Type B pancreatic cell (in vitro differentiated cells): Measurements from ENCODE around the gene DISP1. TPM values are rescaled to one million over a fixed set of nuclear protein-coding genes. Genes with fewer than 3 reads are reported as not detected.

Source experiments
- DNase-seq: peaks from one replicate; pipeline ENCODE4 v3.0.0; 2021; ENCODE audit warnings: mixed read lengths; ENCODE audit not compliant: unreplicated experiment; ENCODE audit errors: extremely low spot score
- H3K27ac Mint-ChIP-seq: 2 replicates; pipeline ENCODE4 v1.8.0; 2021; ENCODE audit warnings: mild to moderate bottlenecking, mixed read lengths
- H3K27me3 Mint-ChIP-seq: 2 replicates; pipeline ENCODE4 v1.8.0; 2021; ENCODE audit warnings: mixed read lengths
- H3K36me3 Mint-ChIP-seq: 2 replicates; pipeline ENCODE4 v1.8.0; 2021; ENCODE audit warnings: mixed read lengths
- H3K4me1 Mint-ChIP-seq: one replicate; pipeline ENCODE4 v1.8.0; 2021; ENCODE audit warnings: mixed read lengths; ENCODE audit not compliant: unreplicated experiment
- H3K4me3 Mint-ChIP-seq: 2 replicates; pipeline ENCODE4 v1.8.0; 2021; ENCODE audit warnings: mild to moderate bottlenecking, mixed read lengths
- H3K9me3 Mint-ChIP-seq: 2 replicates; pipeline ENCODE4 v1.8.0; 2021; ENCODE audit warnings: mixed read lengths
- long read RNA-seq: library from polyadenylated mRNA; unstranded; transcript quantifications from one replicate; pipeline ENCODE4 v2.0.0, GENCODE V29; 2020
- total RNA-seq: library from RNA; stranded (reverse); gene quantifications from 2 replicates; pipeline ENCODE4 v1.2.1, GENCODE V29; 2021; ENCODE audit warnings: low replicate concordance
- TF ChIP-seq, protein P1 (sequence below): fragments of 200-600 bp; sonication (generic); conservative IDR thresholded peaks from 2 replicates; pipeline ENCODE4 v1.5.0; 2021; ENCODE audit warnings: antibody characterized with exemption, mild to moderate bottlenecking

DISP1 gene, protein sequence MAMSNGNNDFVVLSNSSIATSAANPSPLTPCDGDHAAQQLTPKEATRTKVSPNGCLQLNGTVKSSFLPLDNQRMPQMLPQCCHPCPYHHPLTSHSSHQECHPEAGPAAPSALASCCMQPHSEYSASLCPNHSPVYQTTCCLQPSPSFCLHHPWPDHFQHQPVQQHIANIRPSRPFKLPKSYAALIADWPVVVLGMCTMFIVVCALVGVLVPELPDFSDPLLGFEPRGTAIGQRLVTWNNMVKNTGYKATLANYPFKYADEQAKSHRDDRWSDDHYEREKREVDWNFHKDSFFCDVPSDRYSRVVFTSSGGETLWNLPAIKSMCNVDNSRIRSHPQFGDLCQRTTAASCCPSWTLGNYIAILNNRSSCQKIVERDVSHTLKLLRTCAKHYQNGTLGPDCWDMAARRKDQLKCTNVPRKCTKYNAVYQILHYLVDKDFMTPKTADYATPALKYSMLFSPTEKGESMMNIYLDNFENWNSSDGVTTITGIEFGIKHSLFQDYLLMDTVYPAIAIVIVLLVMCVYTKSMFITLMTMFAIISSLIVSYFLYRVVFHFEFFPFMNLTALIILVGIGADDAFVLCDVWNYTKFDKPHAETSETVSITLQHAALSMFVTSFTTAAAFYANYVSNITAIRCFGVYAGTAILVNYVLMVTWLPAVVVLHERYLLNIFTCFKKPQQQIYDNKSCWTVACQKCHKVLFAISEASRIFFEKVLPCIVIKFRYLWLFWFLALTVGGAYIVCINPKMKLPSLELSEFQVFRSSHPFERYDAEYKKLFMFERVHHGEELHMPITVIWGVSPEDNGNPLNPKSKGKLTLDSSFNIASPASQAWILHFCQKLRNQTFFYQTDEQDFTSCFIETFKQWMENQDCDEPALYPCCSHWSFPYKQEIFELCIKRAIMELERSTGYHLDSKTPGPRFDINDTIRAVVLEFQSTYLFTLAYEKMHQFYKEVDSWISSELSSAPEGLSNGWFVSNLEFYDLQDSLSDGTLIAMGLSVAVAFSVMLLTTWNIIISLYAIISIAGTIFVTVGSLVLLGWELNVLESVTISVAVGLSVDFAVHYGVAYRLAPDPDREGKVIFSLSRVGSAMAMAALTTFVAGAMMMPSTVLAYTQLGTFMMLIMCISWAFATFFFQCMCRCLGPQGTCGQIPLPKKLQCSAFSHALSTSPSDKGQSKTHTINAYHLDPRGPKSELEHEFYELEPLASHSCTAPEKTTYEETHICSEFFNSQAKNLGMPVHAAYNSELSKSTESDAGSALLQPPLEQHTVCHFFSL (N-terminal part only)
- 4.9 and 15.8 TPM in 2 replicates for total RNA-seq
- long read RNA-seq, full-length matches to known transcripts: 1 of 3 reads
- long read RNA-seq, partial matches to known transcripts: 0 of 3 reads
- long read RNA-seq, other reads (novel, unspliced or antisense): 2 of 3 reads

DNA sequence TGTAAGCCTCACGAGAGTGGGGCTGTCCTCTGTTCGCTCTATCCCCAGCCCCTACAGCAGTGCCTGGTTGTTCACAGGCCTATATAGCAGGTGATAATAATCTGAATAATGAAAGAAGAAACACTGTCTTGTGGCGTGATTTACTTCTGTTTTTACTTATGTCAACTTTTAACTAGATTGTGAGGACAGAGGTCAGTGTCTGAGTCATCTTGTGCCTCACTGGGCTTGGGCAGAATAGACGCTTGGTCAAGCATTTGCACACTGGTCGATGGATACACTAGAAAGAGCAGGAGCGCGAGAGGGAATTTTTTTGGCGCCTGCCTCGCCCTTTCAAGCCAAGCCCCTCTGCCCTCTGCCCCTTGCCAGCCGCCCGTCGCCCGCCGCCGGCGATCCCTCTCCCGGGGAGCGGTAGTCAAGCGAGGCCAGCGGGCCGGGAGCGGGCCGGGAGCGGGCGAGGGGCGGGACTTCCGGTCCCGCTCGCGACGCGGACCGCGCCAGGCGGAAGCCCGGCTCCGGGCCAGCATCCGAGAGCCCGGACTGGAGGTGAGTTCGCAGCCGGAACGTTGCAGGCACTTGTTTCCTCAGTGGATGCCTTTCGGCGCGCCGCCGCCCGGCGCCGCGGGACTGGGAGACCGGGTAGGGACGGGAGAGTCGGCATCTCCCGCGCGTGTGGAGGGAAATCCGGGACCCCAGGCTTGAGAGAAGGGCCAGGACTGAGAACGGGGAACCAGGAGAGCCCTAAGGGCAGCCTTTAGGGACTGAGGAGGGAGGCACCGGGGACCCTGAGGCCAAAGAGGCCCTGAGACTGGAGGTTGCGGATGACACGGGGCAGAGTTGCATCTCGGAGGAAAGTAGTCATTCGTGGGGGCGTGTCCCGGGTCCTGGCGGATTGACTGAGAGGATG lies at the start of gene DISP1:
DISP1 (plus strand) TSS at position 504 of the 904 bp plus-strand sequence. CDS start 127,785 bp downstream, outside the sequence.
- Mint-ChIP-seq H3K27me3 (no peaks in the 10 kb centered on the region), H3K36me3 (no peaks in the 10 kb centered on the region), H3K4me1 (peaks cover 27% of the 10 kb centered on the region), H3K4me3 (peak within 1 kb of the TSS; percentile 93), H3K9me3 (no peaks in the 10 kb centered on the region), H3K27ac (peak within 1 kb of the TSS; percentile 74)
- TF ChIP-seq, protein P1, sequence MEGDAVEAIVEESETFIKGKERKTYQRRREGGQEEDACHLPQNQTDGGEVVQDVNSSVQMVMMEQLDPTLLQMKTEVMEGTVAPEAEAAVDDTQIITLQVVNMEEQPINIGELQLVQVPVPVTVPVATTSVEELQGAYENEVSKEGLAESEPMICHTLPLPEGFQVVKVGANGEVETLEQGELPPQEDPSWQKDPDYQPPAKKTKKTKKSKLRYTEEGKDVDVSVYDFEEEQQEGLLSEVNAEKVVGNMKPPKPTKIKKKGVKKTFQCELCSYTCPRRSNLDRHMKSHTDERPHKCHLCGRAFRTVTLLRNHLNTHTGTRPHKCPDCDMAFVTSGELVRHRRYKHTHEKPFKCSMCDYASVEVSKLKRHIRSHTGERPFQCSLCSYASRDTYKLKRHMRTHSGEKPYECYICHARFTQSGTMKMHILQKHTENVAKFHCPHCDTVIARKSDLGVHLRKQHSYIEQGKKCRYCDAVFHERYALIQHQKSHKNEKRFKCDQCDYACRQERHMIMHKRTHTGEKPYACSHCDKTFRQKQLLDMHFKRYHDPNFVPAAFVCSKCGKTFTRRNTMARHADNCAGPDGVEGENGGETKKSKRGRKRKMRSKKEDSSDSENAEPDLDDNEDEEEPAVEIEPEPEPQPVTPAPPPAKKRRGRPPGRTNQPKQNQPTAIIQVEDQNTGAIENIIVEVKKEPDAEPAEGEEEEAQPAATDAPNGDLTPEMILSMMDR: no peak
- peak; percentile 78 for DNase-seq

DNA sequence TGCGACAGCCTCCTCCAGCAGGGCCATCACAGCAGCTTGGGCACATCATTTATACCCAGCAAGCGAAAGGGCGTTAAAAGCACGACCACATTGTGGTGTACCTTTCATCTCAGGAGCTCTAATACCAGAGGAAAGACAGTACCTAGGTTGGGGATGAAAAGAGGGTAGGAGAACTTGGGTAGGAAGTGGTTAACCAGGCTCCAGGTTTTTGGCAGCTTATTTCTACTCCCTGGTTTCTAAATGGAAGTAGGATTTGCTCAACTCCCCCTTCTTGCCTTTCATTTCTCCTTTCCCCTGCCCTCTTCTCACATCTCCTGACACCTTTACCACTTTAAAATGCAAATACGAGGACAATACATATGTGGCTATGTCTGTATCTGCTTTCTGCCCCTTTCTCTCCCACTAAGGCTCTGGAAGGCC lies 47.7 kb upstream of the DISP1 start:
- Mint-ChIP-seq H3K4me3 (no peak overlapping the region), H3K27me3 (peaks cover 7% of the 10 kb centered on the region), H3K36me3 (no peaks in the 10 kb centered on the region), H3K27ac (no peak overlapping the region), H3K4me1 (no peaks in the 10 kb centered on the region), H3K9me3 (peaks cover 8% of the 10 kb centered on the region)
- DNase-seq: no peak
- TF ChIP-seq, protein P1: no peak

GRCh38 chr1:222768592-222768991 lies 46.2 kb upstream of the DISP1 start:
- Mint-ChIP-seq H3K4me3 (no peak overlapping the region), H3K36me3 (no peaks in the 10 kb centered on the region), H3K9me3 (peaks cover 8% of the 10 kb centered on the region), H3K27ac (no peak overlapping the region), H3K27me3 (peaks cover 7% of the 10 kb centered on the region), H3K4me1 (no peaks in the 10 kb centered on the region)
- TF ChIP-seq, protein P1: no peak
- DNase-seq: no peak

GRCh38 chr1:222769181-222769580 lies 45.7 kb upstream of the DISP1 start:
- Mint-ChIP-seq H3K27me3 (peaks cover 6% of the 10 kb centered on the region), H3K4me1 (no peaks in the 10 kb centered on the region), H3K4me3 (no peak overlapping the region), H3K36me3 (no peaks in the 10 kb centered on the region), H3K9me3 (peaks cover 8% of the 10 kb centered on the region), H3K27ac (no peak overlapping the region)
- TF ChIP-seq, protein P1: peak; percentile 18
- DNase-seq: no peak
